ENCODE data around the gene OPN1SW.

The OPN1SW gene

DNA sequence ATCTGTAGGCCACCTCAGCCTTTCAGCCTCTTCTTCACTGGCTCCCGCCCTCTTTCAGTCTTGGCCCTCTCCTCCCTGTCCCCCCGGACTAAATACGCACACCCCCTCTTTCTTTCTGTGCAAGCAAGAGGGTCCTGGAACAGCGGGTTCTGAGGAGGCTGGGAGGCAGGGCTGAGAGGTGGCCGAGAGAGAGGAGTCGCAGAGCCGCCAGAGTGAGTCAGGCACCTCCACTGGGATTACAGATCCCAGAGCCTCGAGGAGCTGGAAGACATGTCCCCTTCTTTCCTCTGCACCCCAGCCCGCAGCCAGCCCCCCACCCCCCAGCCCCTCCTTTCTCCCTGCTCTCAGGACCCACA is 16.4 kb upstream of the OPN1SW start:
- Histone ChIP-seq H3K4me3 (ENCODE audit: low read depth, low read length) (peak overlapping the region; percentile 65), H3K9ac (no peak overlapping the region), H3K79me2 (no peaks in the 10 kb centered on the region), H3K27ac (no peak overlapping the region), H3K9me3 (ENCODE audit: control insufficient read depth, low read length) (no peaks in the 10 kb centered on the region), H2AFZ (peak overlapping the region; percentile 95), H3K4me2 (ENCODE audit: low read length) (peak overlapping the region; percentile 91), H3K27me3 (ENCODE audit: control insufficient read depth, insufficient read depth, low read length) (no peaks in the 10 kb centered on the region), H3K4me1 (peaks cover 7% of the 10 kb centered on the region), H3K36me3 (ENCODE audit: control insufficient read depth, insufficient read depth, low read length) (no peaks in the 10 kb centered on the region)
- TF ChIP-seq CTCF (IDR thresholded peaks at IDR 0.05): no peak

- TF ChIP-seq CTCF (IDR thresholded peaks at IDR 0.05): no peak
- Histone ChIP-seq H3K27ac (no peak within 1 kb of the TSS), H3K4me1 (peaks cover 7% of the 10 kb centered on the region)
These were observed 15.8 kb upstream of the OPN1SW start, which contains the start of gene CCDC136 for GRCh38 chr7:128791121-128791971. TSS of gene CCDC136 (plus strand) at chr7:128791968. CDS start at chr7:128792412, 444 bp downstream.

GRCh38 chr7:128790315-128791041 is 14.9 kb upstream of the OPN1SW start:
- no peak for TF ChIP-seq CTCF (IDR thresholded peaks at IDR 0.05)
- H3K27ac ChIP-seq: no peak overlapping the region

More at GRCh38 chr7:128791121-128791971, 15.8 kb upstream of the OPN1SW start, which contains the start of gene CCDC136:
- Histone ChIP-seq H3K9ac (no peak within 1 kb of the TSS), H3K79me2 (no peaks in the 10 kb centered on the region), H3K27me3 (ENCODE audit: control insufficient read depth, insufficient read depth, low read length) (no peaks in the 10 kb centered on the region), H2AFZ (peak within 1 kb of the TSS; percentile 95), H3K4me3 (ENCODE audit: low read depth, low read length) (peak within 1 kb of the TSS; percentile 65), H3K36me3 (ENCODE audit: control insufficient read depth, insufficient read depth, low read length) (no peaks in the 10 kb centered on the region), H3K4me2 (ENCODE audit: low read length) (peak within 1 kb of the TSS; percentile 91), H3K9me3 (ENCODE audit: control insufficient read depth, low read length) (no peaks in the 10 kb centered on the region)

GRCh38 chr7:128788446-128789412 is 13.1 kb upstream of the OPN1SW start:
- H3K36me3 ChIP-seq (ENCODE audit: control insufficient read depth, insufficient read depth, low read length): no peaks in the 10 kb centered on the region
- no peak for TF ChIP-seq CTCF (IDR thresholded peaks at IDR 0.05)
- peaks cover 7% of the 10 kb centered on the region for H3K4me1 ChIP-seq
- no peaks in the 10 kb centered on the region for H3K27me3 ChIP-seq (ENCODE audit: control insufficient read depth, insufficient read depth, low read length)
- H3K79me2 ChIP-seq: no peaks in the 10 kb centered on the region
- no peaks in the 10 kb centered on the region for H3K9me3 ChIP-seq (ENCODE audit: control insufficient read depth, low read length)
- no peak overlapping the region for H3K27ac ChIP-seq
- peak overlapping the region; percentile 95 for H2AFZ ChIP-seq
- H3K4me2 ChIP-seq (ENCODE audit: low read length): no peak overlapping the region
- no peak overlapping the region for H3K4me3 ChIP-seq (ENCODE audit: low read depth, low read length)
- no peak overlapping the region for H3K9ac ChIP-seq

More at GRCh38 chr7:128790315-128791041, 14.9 kb upstream of the OPN1SW start:
- H3K4me2 ChIP-seq (ENCODE audit: low read length): peak overlapping the region; percentile 91
- no peaks in the 10 kb centered on the region for H3K9me3 ChIP-seq (ENCODE audit: control insufficient read depth, low read length)
- H3K9ac ChIP-seq: no peak overlapping the region
- peak overlapping the region; percentile 95 for H2AFZ ChIP-seq
- no peaks in the 10 kb centered on the region for H3K79me2 ChIP-seq
- peaks cover 7% of the 10 kb centered on the region for H3K4me1 ChIP-seq
- H3K36me3 ChIP-seq (ENCODE audit: control insufficient read depth, insufficient read depth, low read length): no peaks in the 10 kb centered on the region
- H3K4me3 ChIP-seq (ENCODE audit: low read depth, low read length): peak overlapping the region; percentile 65
- no peaks in the 10 kb centered on the region for H3K27me3 ChIP-seq (ENCODE audit: control insufficient read depth, insufficient read depth, low read length)
